Stimulated activated CD8-positive, alpha-beta memory T cell treated with anti-CD3 and anti-CD28 coated beads, Interleukin-7, amount 100 ng/mL, for 4 hours (primary cell): ENCODE measurements around the gene KCTD8.

ENCODE experiments used
- DNase-seq, 2 donors: peaks; one replicate each; pipeline ENCODE4 v3.0.0-alpha.2; 2020; ENCODE audit warnings: low read depth in 2 of 2

Gene KCTD8

DNA sequence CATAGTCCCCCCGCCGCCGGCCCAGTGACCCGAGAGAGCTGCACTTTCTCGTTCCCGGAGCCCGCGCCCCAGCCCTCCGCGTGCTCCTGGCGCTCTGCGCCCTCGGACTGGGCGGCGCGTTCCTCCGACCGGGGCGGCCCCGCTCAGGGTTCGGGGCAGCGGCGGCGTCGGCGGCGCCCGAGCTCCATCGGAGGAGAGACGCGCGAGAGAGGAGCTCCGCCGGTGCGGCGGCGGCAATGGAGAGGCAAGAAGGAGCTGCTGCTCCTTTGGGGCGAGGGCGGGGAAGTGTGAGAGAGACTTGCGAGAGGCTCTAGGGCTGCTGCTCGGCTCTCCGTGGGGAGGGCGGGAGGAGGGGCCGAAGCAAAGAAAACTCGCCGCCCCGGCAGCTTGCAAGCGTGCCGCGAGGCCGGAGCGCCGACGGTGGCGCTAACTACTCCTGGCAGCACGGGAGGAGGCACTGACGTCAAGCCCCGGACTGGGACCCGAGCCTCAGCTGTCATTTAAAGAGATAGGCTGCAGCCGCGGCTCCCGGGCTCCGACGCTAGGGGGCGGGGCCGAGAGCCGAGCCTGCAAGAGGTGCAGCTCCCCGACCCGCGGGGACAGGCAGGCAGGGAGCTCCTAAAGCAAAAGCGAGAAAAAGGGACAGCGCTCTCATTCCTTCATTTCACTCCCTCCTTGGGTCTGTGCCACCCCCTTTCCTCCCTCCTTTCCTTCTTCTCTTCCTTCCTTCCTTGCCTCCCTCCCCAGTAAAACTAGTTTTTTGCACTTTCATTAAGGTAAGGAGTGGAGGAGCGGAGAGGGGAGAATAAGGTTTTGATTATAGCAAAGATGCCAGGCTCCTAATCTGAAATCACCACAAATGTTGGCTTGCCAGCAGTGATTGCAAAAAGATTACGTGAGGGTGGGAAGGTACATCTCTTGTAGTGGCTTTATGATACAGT lies at the start of gene KCTD8:
TSS of gene KCTD8 (minus strand) at position 289 of the 941 bp plus-strand sequence.
- DNase-seq = no peak

GRCh38 chr4:44494810-44495701 lies 46.4 kb upstream of the KCTD8 start:
- DNase-seq = no peak

DNA sequence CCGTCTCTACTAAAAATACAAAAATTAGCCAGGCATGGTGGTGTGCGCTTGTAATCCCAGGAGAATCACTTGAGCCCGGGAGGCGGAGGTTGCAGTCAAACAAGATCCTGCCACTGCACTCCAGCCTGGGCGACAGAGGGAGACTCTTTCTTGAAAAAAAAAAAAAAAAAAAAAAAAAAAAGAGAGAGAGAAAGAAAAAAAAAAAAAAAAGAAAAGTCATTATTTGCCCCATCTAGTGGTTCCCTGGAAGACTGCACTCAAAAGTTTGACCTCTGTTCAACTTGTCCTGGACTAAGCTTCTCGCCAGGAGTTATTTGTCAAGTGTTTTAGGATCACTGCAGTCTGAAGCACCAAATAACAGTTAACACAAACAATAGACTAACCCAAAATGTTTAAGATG lies 45.3 kb upstream of the KCTD8 start:
- no peak for DNase-seq

GRCh38 chr4:44487341-44487740 lies 38.7 kb upstream of the KCTD8 start:
- no peak for DNase-seq

GRCh38 chr4:44479731-44480130 lies 31.1 kb upstream of the KCTD8 start:
- DNase-seq = no peak

DNA sequence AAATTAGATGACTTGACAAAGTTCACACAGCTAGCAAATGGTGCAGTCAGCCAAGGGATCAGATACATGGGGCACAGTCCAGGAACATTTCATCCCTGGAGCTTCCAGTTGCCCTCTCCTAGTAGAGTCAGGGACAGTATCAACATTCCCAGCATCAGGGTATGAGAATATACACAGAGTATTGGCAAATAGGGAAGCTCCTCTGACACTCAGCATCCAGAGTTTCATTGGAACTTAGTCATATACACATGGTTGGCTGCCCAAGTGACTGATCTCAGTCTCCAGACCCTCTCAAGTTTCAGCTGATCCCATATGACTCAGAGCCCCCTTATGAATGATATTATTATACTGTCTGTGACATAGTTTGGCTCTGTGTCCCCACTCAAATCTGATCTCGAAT lies 13.7 kb upstream of the KCTD8 start:
- no peak for DNase-seq

DNA sequence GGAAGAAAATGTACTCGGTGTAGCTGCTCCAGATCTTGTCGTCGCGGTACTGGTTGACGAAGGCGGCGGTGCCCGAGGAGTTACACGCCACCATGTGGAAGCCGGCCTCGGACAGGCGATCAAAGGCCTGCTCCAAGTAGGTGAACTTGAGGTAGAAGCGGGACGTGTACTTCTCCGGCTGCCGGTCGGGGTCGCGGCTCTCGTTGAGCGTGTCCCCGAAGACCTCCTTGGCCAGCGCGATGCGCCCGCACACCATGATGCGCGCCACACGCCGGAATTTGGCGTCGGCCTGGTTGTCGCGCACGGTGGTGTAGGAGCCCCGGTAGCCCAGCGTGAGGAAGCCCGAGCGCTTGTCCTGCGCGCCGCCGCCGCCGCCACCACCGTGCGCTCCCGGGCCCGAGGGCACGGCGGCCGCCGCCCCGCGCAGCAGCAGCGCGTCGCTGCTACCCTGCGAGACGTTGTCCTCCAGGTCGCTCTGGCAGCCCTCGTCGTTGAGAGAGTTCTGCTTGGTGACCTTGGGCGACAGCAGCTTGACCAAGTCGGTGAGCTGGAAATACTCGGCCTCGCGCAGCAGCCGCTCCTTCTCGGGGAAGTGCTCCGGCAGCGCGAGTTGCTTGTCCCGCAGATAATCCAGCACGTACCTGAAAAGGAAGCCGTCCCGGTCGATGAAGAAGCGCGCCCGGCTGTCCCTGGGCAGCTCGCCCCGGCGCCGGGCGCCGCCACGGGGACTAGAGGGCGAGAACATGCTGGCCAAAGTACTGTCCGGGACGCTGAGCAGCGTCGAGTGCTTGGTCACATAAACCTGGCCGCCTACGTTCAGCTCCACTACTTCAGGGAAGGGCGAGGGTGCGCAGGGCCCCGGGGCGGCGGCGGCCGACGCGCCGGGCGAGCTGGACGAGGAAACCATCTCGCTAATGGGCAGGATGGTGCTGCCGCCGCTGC lies 775 bp downstream of the KCTD8 start:
- no peak for DNase-seq

DNA sequence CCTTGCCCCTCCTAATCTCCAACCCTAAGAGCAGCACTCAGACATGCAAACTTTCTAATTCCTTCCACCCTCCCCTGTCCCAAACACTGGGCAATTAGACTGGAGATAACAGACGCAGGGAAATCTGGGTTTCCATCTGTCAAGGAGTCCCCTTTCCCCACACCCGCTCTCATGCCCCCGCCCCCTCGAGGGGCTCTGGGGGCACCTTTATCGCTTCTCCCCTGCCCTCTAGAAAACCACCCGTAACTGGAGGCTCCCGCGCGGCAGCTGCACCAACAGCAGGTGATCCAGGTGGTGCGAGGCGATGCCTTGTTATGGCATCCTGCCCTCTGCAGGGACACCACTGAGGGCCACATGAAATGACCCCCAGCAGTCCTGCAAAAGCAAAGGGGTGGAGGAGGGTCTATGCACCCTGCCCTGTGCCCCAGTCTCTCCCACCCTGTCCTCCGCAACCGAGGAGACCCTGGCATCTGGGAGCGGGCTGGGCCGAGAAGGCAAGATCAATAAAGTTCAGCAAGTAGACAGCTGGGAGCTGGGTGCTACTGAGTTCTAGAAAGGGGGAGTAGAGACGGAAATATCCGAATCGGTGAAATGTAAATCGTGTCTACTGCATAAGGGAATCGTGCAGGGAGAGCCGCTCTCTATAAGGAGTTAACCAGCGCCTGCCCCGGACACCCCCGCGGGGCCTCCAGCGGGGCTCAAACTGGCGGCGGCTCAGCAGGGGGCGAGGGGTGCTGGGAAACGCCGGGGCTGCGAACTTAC lies 1.6 kb downstream of the KCTD8 start:
- DNase-seq = no peak

- DNase-seq = no peak
Measured at GRCh38 chr4:44446191-44446590, 2.4 kb downstream of the KCTD8 start.

DNA sequence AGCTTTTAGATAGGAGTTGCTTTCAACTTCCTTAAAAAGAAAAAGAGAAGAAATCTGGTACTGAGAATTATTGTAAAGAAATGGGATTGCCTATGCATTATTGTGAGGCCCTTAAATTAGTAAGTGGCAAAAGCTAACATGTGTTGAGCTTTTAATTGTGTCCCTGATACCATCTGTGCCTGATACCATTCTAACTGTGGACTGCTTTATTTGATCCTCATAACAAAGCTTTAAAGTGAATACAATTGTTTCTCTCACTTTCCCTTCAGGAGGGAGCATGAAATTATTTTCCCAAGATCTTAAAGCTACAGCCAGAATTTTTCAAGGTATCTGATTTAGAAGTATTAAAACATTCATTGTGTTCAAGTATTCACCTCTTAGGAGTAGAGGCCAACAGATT lies 9.9 kb downstream of the KCTD8 start:
- no peak for DNase-seq

GRCh38 chr4:44434247-44434646 lies 14.4 kb downstream of the KCTD8 start:
- no peak for DNase-seq

DNA sequence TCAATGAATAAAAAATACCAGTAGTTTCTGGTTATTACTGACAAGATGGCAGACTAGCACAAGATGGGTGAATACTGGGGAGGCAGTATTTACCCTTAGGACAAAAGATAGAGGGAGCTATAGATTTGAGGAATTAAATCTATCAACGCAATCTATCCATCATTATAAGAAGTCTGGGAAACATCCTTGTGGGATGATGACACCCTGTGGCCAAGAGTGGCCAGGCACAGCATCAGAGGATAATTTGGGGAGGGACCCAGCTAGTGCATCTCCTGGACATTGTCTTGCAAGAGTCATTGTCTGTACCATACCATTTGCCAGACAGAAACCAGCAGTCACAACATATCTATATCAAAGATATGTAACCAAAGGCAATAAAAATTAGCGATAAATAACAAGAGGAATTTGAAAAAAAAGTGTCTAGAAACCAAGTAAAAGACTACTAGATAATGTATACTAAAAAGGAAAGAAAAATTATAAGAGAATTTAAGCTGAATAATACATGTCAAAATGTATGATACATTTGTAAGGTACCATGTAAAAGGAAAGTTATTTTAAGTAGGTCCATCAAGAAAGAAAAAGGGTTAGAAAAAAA lies 22.9 kb downstream of the KCTD8 start:
- no peak for DNase-seq

DNA sequence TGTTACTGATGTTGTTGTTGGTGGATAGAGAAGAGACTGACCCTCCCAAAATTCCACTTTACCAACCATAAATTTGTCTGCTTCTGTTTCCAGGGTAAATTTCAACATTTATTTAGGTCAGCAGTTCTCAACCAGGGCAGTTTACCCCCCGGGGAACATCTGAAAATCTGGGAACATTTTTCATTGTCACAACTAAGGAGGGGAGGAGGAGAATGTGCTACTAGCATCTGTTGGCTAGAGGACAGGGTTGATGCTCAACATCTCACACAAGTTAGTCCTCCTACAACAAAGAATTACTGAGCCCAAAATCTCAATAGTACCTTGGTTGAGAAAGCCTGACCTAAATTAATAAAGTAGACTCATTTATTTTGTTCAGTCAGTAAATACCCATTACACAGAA lies 25.7 kb downstream of the KCTD8 start:
- DNase-seq = no peak

- DNase-seq = no peak
Measured at GRCh38 chr4:44421330-44422065, 27.1 kb downstream of the KCTD8 start.

GRCh38 chr4:44415251-44415650 lies 33.4 kb downstream of the KCTD8 start:
- no peak for DNase-seq

- DNase-seq = no peak
Measured at GRCh38 chr4:44368413-44369167, 80.0 kb downstream of the KCTD8 start.

DNA sequence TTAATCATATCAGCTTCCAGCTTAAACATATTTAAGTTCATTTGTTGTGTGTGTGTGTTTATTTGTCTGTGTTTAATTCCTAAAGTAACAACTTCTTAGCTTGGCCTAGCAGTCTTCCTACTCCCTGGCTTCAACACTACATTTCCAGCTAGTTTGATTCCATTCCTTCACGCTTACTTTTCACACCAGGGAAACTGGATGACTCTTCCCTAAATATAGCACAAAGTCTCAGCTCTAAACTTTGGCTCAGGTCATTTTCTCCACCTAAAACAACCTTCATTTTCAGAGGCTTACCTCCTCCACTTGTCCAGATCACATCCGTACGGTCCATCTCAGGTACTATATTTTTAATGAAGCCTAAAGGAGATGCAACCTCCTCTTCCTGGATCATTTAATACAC lies 94.4 kb downstream of the KCTD8 start:
- no peak for DNase-seq

DNA sequence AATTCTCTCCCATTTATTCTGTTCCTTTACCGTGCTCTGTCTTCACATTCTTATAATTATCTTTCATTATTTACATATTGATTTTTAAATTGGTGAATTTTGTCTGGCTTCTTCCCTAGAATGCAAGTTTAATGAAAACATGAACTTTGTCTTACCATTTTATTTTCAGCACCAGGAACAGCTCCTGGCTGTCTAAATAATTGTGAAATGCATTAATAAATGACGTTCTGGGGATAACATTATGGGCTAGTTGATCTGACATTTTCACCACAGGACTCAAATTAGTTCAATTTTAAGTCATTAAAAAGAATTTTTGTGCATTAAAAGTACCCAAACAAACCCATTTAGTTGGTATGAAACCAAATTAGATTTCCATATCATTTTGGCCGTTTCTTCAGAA lies 97.5 kb downstream of the KCTD8 start:
- DNase-seq = no peak

DNA sequence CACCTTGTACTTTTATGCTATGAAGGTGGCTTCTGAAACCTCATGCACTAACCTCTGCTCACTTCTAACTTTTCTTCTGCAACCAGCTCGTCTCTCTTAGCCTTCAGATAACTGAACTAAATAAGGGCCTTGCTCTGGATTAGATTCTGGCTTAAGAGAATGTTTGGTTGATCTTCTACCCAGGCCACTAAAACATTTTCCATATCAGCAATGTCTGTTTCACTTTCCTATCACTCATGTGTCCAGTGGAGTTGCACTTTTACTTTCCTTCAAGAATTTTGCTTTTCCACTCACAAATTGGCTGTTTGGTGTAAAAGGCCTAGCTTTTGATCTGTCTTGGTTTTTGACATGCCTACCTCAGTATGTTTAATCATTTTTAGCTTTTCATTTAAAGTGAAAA lies 105.8 kb downstream of the KCTD8 start:
- no peak for DNase-seq
